Epithelial cell of esophagus (primary cell): Measurements from ENCODE around the gene SLC35D3.
"Not testable (repeated sequence)": the region's sequence is repeated elsewhere in the genome, so short reads cannot be mapped to it uniquely, and the experiment has no call there.

ENCODE experiments used
- DNase-seq: peaks from one replicate; pipeline ENCODE4 v3.0.0; 2010; ENCODE audit warnings: low read depth
- H3K4me3 ChIP-seq: 2 replicates; pipeline ENCODE4 v1.5.1; 2011; ENCODE audit warnings: mild to moderate bottlenecking, low read length, control low read depth
- CTCF ChIP-seq: IDR thresholded peaks from 2 replicates; pipeline ENCODE4 v1.5.1; 2011; ENCODE audit warnings: low read depth, mild to moderate bottlenecking, low read length, control low read depth, inconsistent platforms; ENCODE audit not compliant: insufficient read depth; ENCODE audit errors: missing control alignments

SLC35D3 gene

GRCh38 chr6:136956590-136957544 is 34.8 kb downstream of the SLC35D3 start:
- H3K4me3 ChIP-seq: no peak overlapping the region
- no peak for DNase-seq
- TF ChIP-seq CTCF: no peak

GRCh38 chr6:136958168-136958567 is 36.1 kb downstream of the SLC35D3 start:
- no peak for TF ChIP-seq CTCF
- DNase-seq: no peak
- no peak overlapping the region for H3K4me3 ChIP-seq

GRCh38 chr6:136959471-136959891 is 37.4 kb downstream of the SLC35D3 start:
- no peak for DNase-seq
- H3K4me3 ChIP-seq: no peak overlapping the region
- TF ChIP-seq CTCF: no peak

GRCh38 chr6:136959935-136960334 is 37.8 kb downstream of the SLC35D3 start:
- not testable (repeated sequence) for H3K4me3 ChIP-seq, DNase-seq

- no peak for DNase-seq
- no peak for TF ChIP-seq CTCF
- no peak overlapping the region for H3K4me3 ChIP-seq
Measured at GRCh38 chr6:136960781-136961180, 38.7 kb downstream of the SLC35D3 start.

GRCh38 chr6:136961848-136962247 is 39.7 kb downstream of the SLC35D3 start:
- TF ChIP-seq CTCF: no peak
- DNase-seq: peak; percentile 13
- H3K4me3 ChIP-seq: no peak overlapping the region

- no peak overlapping the region for H3K4me3 ChIP-seq
- TF ChIP-seq CTCF: no peak
- DNase-seq: no peak
Measured at GRCh38 chr6:136962661-136963060, 40.6 kb downstream of the SLC35D3 start.
